Measurements from ENCODE around the gene CELSR1. TPM values are rescaled to one million over a fixed set of nuclear protein-coding genes. Genes with fewer than 3 reads are reported as not detected.
A peak's percentile ranks its signal among the peaks of the same experiment; 100 is the strongest.

The CELSR1 gene
- total and polyA plus RNA-seq, 2 donors (not counting 1 experiment from before 2014, with no cell fraction given) = 30.2 to 34.8 TPM

DNA sequence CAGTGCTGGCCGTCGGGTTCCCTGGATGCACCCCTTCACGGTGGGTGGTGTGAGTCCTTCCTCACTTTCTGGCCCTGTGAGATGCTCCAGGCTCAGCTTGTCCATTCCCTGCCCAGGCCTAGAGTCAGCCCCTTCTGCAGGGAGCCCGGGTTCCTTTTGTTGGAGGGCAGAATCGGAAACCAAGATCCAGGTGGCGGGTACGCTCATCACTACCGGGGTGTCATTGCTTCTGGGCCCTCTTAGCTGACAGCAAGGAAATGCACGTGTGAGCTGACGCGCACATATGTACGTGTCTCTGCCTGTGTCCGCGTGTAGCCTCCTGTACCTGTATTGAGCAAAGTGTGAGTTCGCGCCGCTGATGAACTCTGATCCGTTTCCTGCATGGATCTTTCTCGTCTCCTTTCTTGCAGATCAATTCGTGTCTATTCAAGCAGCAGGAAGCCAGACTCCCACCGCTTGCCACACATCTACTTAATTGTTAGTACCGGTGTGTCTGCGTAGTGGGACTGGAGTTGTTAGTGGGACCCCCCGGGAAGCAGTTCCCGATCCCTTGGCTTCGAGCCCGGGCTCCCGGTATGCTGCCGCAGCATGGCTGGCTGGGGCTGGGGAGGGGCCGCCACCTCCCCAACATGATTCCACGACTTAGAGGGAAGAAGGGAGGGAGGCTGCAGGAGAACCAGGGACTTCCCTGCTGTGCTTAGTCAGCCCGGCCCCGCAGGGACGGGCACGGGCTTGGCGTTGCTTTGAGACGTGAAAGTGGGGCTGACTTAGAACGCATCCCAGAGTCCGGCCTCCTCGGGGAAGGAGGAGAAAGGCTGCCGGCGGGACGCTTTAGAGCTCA is 46.9 kb upstream of the CELSR1 start:
- no peak for DNase-seq

DNA sequence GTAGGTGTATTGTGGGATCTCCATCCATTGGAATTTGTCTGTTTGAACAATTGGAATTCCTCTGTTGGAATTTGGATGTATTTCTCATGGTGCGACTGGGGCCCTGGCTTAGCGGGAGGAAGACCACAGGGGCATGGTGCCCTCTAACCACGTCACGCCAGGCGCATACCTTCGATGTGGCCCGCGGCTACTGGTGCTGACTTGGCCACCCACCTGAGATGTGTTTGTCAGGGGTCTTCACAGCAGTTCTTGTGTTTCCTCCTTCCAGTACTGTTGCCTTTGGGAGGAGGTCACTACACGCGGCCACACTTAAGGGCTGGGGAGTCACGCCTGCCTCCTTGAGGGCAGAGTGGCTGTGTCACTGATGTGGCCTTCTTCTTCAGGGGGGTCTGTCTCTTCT is 46.2 kb upstream of the CELSR1 start:
- no peak overlapping the region for H3K4me3 Mint-ChIP-seq
- no peaks in the 10 kb centered on the region for H3K27me3 ChIP-seq (replicated peaks in 1 of 4; ENCODE audit: control extremely low read depth in 1 of 4, control insufficient read depth in 3 of 4, insufficient read depth in 4 of 4, low read length in 3 of 4)
- TF ChIP-seq EZH2 (IDR thresholded peaks at IDR 0.05; ENCODE audit: borderline replicate concordance, insufficient read depth, low read depth, low read length, poor library complexity, severe bottlenecking) = no peak
- TF ChIP-seq, protein P1, sequence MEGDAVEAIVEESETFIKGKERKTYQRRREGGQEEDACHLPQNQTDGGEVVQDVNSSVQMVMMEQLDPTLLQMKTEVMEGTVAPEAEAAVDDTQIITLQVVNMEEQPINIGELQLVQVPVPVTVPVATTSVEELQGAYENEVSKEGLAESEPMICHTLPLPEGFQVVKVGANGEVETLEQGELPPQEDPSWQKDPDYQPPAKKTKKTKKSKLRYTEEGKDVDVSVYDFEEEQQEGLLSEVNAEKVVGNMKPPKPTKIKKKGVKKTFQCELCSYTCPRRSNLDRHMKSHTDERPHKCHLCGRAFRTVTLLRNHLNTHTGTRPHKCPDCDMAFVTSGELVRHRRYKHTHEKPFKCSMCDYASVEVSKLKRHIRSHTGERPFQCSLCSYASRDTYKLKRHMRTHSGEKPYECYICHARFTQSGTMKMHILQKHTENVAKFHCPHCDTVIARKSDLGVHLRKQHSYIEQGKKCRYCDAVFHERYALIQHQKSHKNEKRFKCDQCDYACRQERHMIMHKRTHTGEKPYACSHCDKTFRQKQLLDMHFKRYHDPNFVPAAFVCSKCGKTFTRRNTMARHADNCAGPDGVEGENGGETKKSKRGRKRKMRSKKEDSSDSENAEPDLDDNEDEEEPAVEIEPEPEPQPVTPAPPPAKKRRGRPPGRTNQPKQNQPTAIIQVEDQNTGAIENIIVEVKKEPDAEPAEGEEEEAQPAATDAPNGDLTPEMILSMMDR (IDR thresholded peaks at IDR 0.05) = no peak
- H3K4me1 ChIP-seq (ENCODE audit: control insufficient read depth in 2 of 2, insufficient read depth in 2 of 2, low read length in 2 of 2) = peaks cover 65 to 91% of the 10 kb centered on the region in 2 donors
- ATAC-seq (ENCODE audit: low read depth) = no peak
- peaks cover 20% of the 10 kb centered on the region for H4K20me1 ChIP-seq (ENCODE audit: control insufficient read depth, insufficient read depth, low read length, poor library complexity, severe bottlenecking)
- H2AFZ ChIP-seq (ENCODE audit: insufficient read depth, low read depth, low read length, poor library complexity, severe bottlenecking) = no peak overlapping the region
- no peaks in the 10 kb centered on the region for H3K27me3 Mint-ChIP-seq
- no peaks in the 10 kb centered on the region for H3K9me3 ChIP-seq (ENCODE audit: control extremely low read depth in 1 of 3, control insufficient read depth in 2 of 3, insufficient read depth in 1 of 3, low read length in 2 of 3)
- no peak overlapping the region for H3K9ac ChIP-seq (ENCODE audit: low read length)
- no peak overlapping the region for H3K4me2 ChIP-seq (replicated peaks; ENCODE audit: low read depth, low read length, poor library complexity, severe bottlenecking)
- no peaks in the 10 kb centered on the region for H3K9me3 Mint-ChIP-seq (ENCODE audit: insufficient read depth)
- no peaks in the 10 kb centered on the region for H3K36me3 ChIP-seq (replicated peaks in 1 of 2; ENCODE audit: control extremely low read depth in 1 of 2, control insufficient read depth in 1 of 2, extremely low read depth in 1 of 2, insufficient read depth in 2 of 2, low read length in 1 of 2)
- peaks cover 84% of the 10 kb centered on the region for H3K4me1 Mint-ChIP-seq
- CTCF ChIA-PET = interaction anchor here (1.3 to 2.4 kb wide), 2 partner anchors 9 to 20 kb away, joined by 3 to 9 read pairs; no protein-coding TSS in a partner anchor
- H3K4me3 ChIP-seq (ENCODE audit: control extremely low read depth in 1 of 5, extremely low read depth in 1 of 5, insufficient read depth in 1 of 5, low read depth in 2 of 5, low read length in 4 of 5) = no peak overlapping the region
- H3K27ac ChIP-seq (ENCODE audit: low read length in 2 of 2) = no peak overlapping the region
- no peak for DNase-seq
- WGBS (ENCODE audit: insufficient coverage) = 96% methylated on average over 8 of the region's 11 CpGs
- intact Hi-C loops (cut with micrococcal nuclease) = no loop called here
- H3K27ac Mint-ChIP-seq = peak overlapping the region; percentile 59
- H3K79me2 ChIP-seq (ENCODE audit: control insufficient read depth, insufficient read depth, low read length) = peaks cover 90% of the 10 kb centered on the region
- POLR2A ChIA-PET = no interaction called here

More for the DNA sequence above, 46.9 kb upstream of the CELSR1 start:
- Histone ChIP-seq H3K9me3 (ENCODE audit: control extremely low read depth in 1 of 3, control insufficient read depth in 2 of 3, insufficient read depth in 1 of 3, low read length in 2 of 3) (no peaks in the 10 kb centered on the region), H3K36me3 (replicated peaks in 1 of 2; ENCODE audit: control extremely low read depth in 1 of 2, control insufficient read depth in 1 of 2, extremely low read depth in 1 of 2, insufficient read depth in 2 of 2, low read length in 1 of 2) (no peaks in the 10 kb centered on the region), H3K4me2 (replicated peaks; ENCODE audit: low read depth, low read length, poor library complexity, severe bottlenecking) (no peak overlapping the region), H3K27me3 (replicated peaks in 1 of 4; ENCODE audit: control extremely low read depth in 1 of 4, control insufficient read depth in 3 of 4, insufficient read depth in 4 of 4, low read length in 3 of 4) (no peaks in the 10 kb centered on the region), H3K27ac (ENCODE audit: low read length in 2 of 2) (no peak overlapping the region), H3K4me3 (ENCODE audit: control extremely low read depth in 1 of 5, extremely low read depth in 1 of 5, insufficient read depth in 1 of 5, low read depth in 2 of 5, low read length in 4 of 5) (no peak overlapping the region), H4K20me1 (ENCODE audit: control insufficient read depth, insufficient read depth, low read length, poor library complexity, severe bottlenecking) (peaks cover 14% of the 10 kb centered on the region), H2AFZ (ENCODE audit: insufficient read depth, low read depth, low read length, poor library complexity, severe bottlenecking) (no peak overlapping the region), H3K9ac (ENCODE audit: low read length) (no peak overlapping the region), H3K4me1 (ENCODE audit: control insufficient read depth in 2 of 2, insufficient read depth in 2 of 2, low read length in 2 of 2) (peaks cover 68 to 91% of the 10 kb centered on the region in 2 donors), H3K79me2 (ENCODE audit: control insufficient read depth, insufficient read depth, low read length) (peaks cover 90% of the 10 kb centered on the region)
- no peak for TF ChIP-seq EZH2 (IDR thresholded peaks at IDR 0.05; ENCODE audit: borderline replicate concordance, insufficient read depth, low read depth, low read length, poor library complexity, severe bottlenecking)
- TF ChIP-seq, protein P1 (IDR thresholded peaks at IDR 0.05) = no peak
- H3K9me3 Mint-ChIP-seq (ENCODE audit: insufficient read depth) = no peaks in the 10 kb centered on the region
- no peak overlapping the region for H3K4me3 Mint-ChIP-seq
- no peak overlapping the region for H3K27ac Mint-ChIP-seq
- intact Hi-C loops (cut with micrococcal nuclease) = no loop called here
- POLR2A ChIA-PET = no interaction called here
- peaks cover 83% of the 10 kb centered on the region for H3K4me1 Mint-ChIP-seq
- WGBS (ENCODE audit: insufficient coverage) = 95% methylated on average over 38 of the region's 43 CpGs
- CTCF ChIA-PET = interaction anchor here (1.3 to 2.4 kb wide), 2 partner anchors 9 to 21 kb away, joined by 3 to 9 read pairs; no protein-coding TSS in a partner anchor
- H3K27me3 Mint-ChIP-seq = no peaks in the 10 kb centered on the region
- no peak for ATAC-seq (ENCODE audit: low read depth)
